GM12874 (cell line): ENCODE measurements around the gene KANK4.

Experiments used
- CTCF ChIP-seq: IDR thresholded peaks from 2 replicates; pipeline ENCODE4 v1.5.1; 2011; ENCODE audit warnings: low read depth, mild to moderate bottlenecking, control low read depth, low read length, moderate library complexity; ENCODE audit not compliant: insufficient read depth

The KANK4 gene

GRCh38 chr1:62336638-62336994 lies 17.4 kb upstream of the KANK4 start:
- TF ChIP-seq CTCF, result no peak

- no peak for TF ChIP-seq CTCF
Observed at GRCh38 chr1:62335656-62336055, 16.4 kb upstream of the KANK4 start.

GRCh38 chr1:62334434-62334985 lies 15.3 kb upstream of the KANK4 start:
- TF ChIP-seq CTCF, result no peak

GRCh38 chr1:62333441-62333840 lies 14.2 kb upstream of the KANK4 start:
- no peak for TF ChIP-seq CTCF

- no peak for TF ChIP-seq CTCF
Observed at GRCh38 chr1:62327360-62328055, 8.3 kb upstream of the KANK4 start.

GRCh38 chr1:62325681-62326080 lies 6.4 kb upstream of the KANK4 start:
- TF ChIP-seq CTCF, result no peak

GRCh38 chr1:62325081-62325480 lies 5.8 kb upstream of the KANK4 start:
- TF ChIP-seq CTCF, result no peak
